Stimulated activated CD4-positive, alpha-beta T cell treated with anti-CD3 and anti-CD28 coated beads, TNF-alpha, amount 100 ng/mL, for 24 hours (primary cell): ENCODE results near the gene SKP2.
"Not testable (repeated sequence)": the region's sequence is repeated elsewhere in the genome, so short reads cannot be mapped to it uniquely, and the experiment has no call there.

Source experiments
- DNase-seq, 3 experiments: peaks; one replicate each; pipeline ENCODE4 v3.0.0-alpha.2; 2020; ENCODE audit warnings: low read depth in 3 of 3

The SKP2 gene

DNA sequence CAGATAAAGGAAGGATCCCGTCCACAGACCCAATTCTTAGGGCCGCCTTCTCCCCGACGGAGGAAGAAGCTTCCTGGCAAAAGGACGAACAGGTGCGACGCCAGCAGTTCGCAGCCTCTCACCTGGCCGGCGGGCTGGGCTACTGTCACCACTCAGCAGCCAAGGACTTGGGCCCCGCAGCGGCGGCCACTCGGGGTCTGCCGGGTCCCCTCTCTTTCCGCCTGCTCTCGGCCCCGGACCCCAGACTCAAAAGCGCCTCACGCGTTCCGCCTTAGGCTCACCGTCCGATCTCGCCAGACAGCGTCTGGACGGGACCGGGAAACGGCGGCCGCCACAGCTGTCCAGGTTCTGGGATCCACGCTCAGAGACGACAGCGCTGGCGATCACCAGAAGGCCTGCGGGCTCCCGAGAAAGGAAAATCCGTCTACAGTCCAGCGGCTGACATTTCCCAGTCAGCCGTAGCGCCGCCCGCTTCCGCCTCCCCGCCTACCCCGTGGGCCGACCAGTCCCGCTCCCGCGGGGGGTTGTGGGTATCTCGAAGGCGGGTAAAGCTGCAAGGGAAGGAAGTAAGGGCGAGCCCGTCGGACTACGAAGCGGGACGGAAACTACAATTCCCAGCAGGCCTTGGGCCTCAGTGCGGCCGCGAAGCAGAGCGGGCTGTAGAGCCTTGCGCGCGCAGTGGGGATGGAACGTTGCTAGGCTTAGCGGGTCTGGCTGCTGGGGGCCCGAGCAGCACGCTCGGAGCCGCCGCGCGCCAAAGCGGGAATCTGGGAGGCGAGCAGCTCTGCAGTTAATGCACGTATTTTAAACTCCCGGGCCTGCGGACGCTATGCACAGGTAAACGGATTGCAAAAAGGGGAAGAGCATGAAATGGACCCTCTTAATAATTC, at the start of gene SKP2, which contains the start of gene LMBRD2:
Gene SKP2, plus strand, starts transcription at position 678 of the 890 bp plus-strand sequence. Its CDS starts 152 bp downstream, at position 830.
Gene LMBRD2, minus strand, starts transcription at position 454 of the 890 bp plus-strand sequence. CDS start 8,538 bp downstream, outside the sequence.
- DNase-seq, result peak; percentile 93 to 96 (median 95)

DNA sequence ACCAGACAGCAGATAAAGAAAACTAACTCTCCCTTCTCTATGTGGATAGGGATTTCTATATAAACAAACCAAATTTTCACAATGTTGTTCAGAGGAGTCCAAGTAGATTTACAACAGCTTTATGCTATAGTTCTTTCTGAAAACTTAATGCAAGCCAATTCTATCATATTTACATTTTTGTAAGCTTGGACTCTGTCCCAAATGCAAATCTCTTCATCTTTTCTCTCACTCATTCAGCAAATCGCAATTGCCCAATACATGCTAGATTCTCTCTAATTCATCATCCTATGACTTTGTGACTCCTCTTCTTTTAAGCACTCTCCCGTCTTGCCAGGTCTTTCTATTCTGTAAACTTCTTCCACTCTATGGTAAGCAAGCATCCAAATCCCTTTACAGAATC, 46.1 kb upstream of the SKP2 start:
- no peak for DNase-seq

DNA sequence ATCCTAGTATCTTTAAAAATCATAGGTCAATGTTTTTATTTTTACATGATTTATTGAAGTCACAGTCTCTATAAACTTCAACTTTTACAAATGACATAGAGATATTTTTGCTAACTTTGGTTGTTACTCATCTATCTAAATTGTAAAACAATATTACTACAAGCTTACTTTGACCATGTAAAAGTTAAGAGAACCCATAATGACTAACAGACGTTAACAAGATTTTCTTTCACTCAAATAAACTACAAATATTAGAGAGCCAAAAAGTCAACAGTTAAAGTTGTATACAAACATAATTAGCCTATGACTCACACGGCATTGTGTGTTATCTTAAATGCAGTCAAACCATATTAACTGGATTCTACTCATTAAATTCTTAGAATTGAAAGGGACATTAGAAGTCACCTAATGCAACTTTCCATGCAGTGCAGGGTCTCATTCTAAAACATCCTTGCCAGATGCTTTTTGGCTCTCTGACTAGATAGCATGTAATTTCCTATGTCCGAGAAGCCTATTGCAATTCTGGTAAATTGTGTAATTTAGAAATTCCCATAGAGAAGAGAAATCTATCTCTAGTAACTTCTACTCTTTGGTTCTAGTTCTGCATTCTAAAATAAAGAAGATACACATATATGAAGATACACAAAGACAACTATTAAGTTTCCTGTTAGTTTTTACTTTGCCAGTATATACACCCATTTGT, 43.0 kb upstream of the SKP2 start:
- DNase-seq, result no peak

DNA sequence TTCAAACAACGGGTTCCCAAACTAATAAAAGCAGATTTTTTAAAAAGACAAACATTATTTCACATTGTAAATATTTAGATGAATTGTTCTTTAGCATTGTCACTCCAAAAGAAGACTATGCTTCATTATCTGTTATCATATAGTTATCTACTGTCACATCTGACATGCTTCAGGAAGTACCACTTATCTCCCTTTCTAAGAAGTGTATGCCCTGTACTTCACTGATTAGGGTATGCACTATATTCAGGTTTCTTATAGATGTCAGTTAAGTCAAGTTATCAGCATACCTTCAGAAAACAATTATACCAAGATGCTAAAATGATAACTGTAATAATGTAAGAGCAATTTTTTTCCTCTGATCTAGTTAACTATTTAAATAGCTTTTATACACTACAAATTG, 40.7 kb upstream of the SKP2 start:
- no peak for DNase-seq

DNA sequence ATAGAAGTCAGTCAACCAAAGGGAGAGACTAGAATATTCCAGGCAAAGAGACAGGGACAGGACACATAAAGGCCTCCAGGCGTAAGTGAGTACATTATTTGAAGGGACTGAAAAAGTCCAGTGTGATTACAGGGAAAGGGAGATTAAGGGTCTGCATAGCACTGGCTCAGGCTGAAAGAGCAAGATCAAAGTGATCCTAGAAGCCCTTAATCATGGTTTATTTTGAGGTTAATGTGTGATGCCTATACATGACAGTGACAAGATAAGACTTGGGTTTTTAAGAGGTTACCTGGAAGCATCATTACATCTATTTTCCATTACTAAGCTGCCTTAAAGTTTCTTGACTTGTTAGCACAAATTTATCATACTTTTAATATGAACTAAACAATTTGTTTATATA, 26.0 kb upstream of the SKP2 start:
- DNase-seq, result no peak

DNA sequence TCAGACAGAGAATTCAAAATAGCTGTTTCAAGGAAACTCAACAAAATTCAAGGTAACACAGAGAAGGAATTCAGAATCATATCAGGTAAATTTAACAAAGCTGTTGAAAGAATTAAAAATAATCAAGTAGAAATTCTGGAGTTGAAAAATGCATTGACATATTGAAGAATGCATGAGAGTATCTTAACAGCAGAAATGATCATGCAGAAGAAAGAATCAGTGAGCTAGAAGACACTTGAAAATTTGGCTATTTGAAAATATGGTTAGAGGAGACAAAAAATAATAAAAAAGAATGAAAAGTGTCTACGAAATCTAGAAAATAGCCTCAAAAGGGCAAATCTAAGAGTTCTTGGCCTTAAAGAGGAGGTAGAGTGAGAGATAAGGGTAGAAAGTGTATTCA, 23.1 kb upstream of the SKP2 start:
- DNase-seq, result no peak

DNA sequence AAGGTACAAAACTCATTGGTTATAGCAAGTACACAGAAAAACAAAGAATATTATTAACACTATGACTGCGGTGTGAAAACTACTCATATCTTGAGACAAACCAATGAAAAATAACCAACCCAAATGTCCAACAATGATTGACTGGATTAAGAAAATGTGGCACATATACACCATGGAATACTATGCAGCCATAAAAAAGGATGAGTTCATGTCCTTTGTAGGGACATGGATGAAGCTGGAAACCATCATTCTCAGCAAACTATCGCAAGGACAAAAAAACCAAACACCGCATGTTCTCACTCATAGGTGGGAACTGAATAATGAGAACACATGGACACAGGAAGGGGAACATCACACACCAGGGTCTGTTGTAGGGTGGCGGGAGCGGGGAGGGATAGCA, 22.2 kb upstream of the SKP2 start:
- not testable (repeated sequence) for DNase-seq

DNA sequence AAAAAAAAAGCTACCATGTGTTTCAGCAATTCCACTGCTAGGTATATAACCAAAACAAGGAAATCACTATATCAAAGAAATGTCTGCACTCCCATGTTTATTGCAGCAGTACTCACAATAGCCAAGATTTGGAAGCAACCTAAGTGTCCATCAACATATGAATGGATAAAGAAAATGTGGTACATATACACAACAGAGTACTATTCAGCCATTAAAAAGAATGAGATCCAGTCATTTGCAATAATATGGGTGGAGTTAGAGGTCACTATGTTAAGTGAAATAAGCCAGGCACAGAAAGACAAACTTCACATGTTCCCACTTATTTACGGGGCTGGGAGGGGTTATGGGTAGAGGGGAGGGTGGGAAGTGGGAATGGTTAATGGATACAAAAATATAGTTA, 18.9 kb upstream of the SKP2 start:
- DNase-seq, result not testable (repeated sequence)

DNA sequence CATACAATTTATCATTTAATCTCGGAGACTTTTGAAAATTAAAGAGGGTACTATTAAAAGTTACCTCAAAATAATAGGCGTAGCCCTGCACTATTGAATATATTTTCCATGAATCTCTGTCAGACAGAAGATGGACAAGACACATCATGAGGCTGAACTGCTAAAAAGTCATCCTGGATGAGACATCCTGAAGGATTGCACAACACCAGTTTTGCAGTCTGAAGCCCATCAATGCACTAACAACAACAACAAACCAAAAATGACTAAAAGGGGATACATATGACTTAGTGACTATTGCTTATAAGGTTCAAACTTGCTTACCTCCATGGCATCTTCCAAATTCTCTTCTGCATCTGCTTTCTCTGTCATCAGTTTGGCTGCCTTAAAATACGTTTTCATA, 15.9 kb upstream of the SKP2 start:
- no peak for DNase-seq

DNA sequence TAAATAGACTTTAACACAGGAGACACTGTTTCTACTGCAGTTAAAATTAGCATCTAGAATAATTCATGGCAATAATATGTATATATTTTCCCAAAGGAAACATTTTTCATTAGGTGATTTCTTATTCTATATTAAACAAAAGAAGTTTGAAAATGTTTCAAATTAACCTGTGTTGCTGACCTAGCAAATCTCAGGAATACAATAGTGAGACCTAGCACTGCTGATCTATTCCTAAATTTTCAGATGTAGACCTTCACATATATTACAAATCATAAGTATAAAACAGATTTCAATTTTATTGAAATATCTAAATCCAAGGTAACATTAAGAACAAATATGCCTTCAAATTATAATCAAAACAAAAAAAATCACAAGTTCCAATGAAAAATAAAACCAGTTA, 15.3 kb upstream of the SKP2 start:
- DNase-seq, result no peak

DNA sequence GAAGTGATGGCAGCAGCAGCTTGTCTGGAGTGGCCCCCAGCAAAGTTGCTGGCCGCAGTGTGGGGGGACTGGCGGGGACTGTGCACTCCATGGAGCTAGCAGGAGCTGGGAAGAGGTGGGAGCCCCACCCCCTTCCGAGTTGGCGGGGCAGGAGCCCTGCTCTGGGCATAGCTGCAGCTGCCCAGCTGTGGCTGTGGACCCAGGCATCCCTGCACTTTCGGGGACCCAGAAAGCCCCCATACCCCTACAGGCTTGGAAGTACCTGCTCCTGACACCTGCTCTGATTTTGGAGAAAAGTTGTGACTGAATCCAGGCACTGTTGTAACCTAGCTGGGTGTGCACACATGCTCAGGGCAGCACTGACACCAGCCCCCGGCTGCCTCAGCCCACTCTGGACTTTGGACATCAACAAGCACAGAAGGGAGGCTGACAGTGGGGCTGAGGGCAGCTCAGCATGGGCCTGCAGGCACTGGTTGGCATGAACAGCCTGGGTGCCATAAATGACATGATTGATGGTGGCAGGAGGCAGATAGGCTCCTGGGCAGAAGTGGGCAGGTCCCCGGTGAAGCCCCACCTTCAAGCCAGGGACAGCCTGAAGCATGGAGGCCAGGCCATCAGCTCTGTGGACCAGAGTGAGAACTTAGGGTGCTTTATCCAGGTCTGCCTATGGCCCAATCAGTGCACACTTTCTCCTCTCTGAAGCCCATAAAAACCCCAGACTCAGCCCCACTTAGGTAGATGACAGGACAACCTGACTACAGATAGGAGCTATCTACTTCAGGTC, 12.8 kb upstream of the SKP2 start:
- no peak for DNase-seq

DNA sequence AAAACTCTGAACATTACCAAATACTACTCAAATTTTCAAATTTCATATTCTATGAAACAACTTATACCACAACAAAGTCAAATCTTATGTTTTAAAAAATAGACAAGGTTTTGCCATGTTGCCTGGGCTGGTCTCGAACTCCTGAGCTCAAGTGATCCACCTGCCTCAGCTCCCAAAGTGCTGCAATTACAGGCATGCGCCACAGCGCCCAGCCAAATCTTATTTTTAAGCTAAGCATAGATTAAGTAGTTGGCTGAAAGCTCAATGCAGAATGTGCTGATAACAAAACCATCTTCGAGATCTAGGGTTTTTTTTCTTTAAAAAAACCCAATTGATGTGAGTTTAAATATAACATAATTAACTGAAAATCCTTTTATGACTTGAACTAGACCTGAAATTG, 6.6 kb upstream of the SKP2 start:
- DNase-seq, result no peak

DNA sequence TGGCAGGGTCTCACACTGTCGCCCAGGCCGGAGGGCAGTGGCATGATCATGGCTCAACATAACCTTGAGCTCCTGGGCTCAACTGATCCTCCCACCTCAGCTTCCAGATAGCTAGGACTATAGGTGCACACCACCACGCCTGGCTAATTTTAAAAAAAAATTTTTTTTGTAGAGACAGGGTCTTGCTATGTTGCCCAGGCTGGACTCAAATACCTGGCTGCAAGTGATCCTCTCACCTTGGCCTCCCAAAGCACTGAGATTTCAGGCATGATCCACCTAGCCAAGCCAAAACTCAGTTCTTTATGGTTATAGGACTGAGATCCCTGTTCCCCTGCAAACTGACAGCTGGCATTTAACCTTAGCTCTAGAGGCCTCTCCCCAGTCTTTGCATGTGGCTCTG, 5.5 kb upstream of the SKP2 start:
- DNase-seq, result no peak

DNA sequence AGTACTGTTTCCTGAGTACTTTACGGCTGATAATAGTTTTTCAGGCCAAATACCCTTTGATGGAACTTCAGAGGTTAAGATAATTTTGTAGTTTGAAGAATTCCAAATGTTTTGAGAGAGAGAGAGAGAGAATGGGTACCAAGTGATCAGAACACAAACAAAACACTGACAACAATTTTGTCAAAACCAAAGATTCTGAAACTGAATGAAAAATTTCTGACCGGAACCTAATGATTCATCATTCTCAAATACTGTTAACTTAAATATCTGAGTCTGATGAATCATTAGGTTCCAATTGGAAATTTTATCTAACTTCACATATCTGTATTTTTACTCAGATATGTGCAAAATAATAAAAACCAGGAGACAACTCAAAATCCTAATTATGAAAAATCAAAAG, 4.2 kb upstream of the SKP2 start:
- DNase-seq, result no peak

DNA sequence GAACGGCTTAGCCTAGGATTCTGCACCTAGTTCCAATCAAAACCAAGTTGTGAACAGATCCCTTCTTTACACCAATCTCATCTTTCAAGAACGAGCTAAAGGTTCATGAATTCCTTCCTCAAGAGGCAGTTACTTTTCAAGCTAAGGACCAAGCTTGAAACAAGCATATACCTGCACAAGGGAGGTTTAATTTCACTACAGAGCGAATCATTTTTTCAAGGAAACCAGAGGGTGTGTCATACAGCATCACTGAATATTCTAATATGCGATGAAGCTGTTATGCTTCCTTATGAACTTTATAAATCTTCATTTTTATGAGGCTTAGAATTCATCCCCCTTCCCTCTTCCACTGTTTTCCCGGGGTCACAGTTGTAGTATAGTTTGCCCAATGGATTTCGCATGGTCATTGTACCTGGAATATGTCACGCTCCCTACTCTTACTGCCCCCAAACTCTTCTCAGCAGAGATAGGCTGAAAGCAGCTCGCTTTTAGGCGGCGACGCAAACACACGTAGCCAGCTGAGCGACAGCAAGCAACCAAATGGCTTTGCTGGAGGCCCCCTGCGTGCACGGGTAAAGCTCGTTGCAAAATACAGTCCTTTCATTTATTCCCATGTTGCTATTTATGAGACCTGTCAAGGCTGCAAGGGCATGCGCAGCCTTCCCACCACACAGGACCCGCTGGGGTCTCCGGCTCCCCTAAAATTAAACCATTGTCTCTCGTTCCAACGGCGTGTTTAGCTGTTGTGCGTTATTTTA, 1.1 kb upstream of the SKP2 start:
- DNase-seq, result peak; percentile 16 to 48 (median 29)

DNA sequence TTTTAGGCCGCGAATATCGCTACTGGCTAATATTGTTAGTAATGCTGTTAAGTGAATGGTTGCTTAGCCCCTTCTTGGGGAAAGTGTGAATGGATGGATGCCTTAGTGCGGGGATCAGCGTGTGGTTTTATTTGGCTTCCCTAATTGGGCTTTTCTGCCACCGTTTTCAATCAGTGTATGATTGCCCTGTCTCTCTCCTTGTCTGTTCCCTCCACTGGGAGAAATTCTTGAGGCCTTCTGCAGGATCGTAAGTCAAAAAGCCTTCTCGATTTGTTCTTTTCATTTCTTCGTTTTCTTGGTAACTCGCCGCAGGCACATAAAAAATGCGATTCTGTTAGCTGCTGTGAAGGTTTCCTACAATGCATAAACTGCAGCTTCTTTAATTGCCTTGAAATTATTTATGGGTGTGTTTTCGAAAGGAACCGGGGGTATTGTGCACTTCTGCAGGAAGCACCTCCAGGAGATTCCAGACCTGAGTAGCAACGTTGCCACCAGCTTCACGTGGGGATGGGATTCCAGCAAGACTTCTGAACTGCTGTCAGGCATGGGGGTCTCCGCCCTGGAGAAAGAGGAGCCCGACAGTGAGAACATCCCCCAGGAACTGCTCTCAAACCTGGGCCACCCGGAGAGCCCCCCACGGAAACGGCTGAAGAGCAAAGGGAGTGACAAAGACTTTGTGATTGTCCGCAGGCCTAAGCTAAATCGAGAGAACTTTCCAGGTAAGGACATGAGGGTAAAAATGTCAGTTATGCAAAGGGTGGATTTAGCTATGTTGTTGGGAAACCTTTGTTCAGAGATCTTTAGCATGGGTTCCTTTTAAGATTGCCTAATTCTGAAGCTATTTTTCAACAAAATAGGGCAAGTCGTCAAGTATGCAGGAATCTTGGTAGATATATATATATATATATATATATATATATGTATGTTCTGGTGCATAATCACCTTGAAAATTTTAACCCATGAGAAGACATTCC, 700 bp downstream of the SKP2 start:
- DNase-seq, result no peak

DNA sequence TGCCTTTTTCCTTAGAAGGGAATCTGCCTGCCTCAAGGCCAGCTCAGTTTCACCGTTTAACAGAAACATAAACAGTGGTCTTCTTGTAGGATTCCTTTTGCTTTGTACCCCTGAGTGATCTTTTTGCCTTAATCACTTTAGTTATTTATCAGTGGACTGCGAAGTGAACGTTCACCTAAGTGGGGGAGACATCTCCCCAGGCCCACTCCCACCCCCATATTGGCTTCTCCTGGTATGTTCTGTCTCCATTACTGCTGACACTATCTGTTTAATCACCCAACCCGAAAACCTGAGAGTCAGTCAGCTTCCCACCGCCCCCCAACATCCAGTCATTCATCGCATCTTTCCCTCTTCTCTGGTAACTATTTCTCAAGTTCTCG, 1.4 kb downstream of the SKP2 start:
- DNase-seq, result no peak

DNA sequence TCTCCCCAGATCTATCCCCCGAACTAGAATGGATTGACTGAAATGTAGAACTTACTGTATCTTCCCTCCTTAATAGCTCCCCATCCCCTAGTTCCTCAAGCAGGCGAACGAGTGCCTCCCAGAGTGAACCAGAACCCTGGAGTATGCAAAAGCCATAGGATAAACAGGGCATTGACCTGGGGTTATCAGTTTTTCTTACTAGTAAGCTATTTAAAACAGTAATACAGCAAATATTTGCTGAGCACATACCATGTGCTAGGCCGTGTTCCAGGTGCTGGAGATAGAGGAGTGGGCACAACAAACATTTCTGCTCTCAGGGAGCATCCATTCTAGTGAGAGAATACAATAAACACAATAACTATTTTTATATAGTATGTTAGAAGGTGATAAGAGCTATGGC, 1.8 kb downstream of the SKP2 start:
- no peak for DNase-seq

DNA sequence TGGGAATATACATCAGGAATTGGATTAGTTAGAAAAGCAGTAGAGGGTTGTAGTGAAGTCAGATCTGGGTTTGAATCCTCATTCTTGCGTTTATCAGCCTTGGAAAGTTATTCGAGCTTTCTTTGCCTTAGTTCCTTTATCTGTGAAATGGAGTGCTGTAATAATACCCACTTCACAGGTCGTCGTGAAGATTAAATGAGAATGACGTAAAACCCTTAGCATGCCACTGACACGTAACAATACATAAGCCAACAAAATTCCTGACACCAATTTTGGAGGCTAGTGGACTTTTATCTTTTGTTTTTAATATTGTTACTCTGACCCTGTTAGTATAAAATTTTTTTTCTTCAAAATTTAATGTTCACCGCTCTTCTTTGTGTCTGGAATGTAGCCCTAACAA, 3.4 kb downstream of the SKP2 start:
- DNase-seq, result no peak

DNA sequence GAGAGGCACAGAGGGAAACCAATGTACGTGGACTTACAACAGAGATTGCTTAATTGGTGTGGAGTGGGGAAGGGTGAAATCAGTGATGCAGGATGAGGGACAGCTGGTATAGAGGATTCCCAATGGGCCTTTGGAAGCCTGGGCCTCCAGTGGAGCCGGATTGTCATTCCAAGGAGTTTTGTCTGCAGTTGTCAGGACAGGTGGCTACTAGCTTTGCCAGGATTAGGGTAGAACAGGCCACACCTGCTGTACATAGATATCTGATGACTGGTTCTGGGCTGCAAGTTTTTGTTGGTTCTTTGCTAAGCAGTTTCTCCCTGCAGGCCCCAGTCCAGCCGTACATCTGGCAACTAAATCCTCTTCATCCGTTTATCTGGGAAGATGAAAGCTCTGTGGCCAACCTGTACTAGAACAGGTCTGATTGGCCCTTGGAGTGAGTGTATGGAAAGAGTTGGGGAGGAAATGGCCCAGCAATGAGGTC, 4.2 kb downstream of the SKP2 start:
- DNase-seq, result no peak
